Measurements from ENCODE around the gene HMG20A. TPM values are rescaled to one million over a fixed set of nuclear protein-coding genes. Genes with fewer than 3 reads are reported as not detected.
"Not testable (repeated sequence)": the region's sequence is repeated elsewhere in the genome, so short reads cannot be mapped to it uniquely, and the experiment has no call there.

Gene HMG20A
- total and polyA plus RNA-seq, 12 donors, result 14.0 to 57.2 (median 38.9) TPM

DNA sequence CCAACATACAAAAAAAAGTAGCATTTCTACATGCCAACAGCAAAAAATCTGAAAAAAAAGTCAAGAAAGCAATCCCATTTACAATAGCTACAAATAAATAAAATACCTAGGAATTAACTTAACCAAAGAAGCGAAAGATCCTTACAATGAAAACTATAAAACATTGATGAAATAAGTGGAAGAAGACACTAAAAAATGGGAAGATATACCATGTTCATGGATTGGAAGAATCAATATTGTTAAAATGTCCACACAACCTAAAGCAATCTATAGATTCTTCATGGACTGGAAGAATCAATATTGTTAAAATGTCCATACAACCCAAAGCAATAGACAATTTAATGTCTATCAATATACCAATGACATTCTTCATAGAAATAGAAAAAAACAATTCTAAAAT lies 21.8 kb upstream of the HMG20A start:
- WGBS, 4 donors, result 96 to 100% (median 98%) methylated on average over 1 of the region's 1 CpG
- TF ChIP-seq, protein P1, sequence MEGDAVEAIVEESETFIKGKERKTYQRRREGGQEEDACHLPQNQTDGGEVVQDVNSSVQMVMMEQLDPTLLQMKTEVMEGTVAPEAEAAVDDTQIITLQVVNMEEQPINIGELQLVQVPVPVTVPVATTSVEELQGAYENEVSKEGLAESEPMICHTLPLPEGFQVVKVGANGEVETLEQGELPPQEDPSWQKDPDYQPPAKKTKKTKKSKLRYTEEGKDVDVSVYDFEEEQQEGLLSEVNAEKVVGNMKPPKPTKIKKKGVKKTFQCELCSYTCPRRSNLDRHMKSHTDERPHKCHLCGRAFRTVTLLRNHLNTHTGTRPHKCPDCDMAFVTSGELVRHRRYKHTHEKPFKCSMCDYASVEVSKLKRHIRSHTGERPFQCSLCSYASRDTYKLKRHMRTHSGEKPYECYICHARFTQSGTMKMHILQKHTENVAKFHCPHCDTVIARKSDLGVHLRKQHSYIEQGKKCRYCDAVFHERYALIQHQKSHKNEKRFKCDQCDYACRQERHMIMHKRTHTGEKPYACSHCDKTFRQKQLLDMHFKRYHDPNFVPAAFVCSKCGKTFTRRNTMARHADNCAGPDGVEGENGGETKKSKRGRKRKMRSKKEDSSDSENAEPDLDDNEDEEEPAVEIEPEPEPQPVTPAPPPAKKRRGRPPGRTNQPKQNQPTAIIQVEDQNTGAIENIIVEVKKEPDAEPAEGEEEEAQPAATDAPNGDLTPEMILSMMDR (IDR thresholded peaks at IDR 0.05), result no peak
- TF ChIP-seq POLR2A (IDR thresholded peaks at IDR 0.05), result no peak
- H3K27me3 ChIP-seq, result no peaks in the 10 kb centered on the region
- no peaks in the 10 kb centered on the region for H3K36me3 ChIP-seq (replicated peaks in 1 of 2)
- H3K4me3 ChIP-seq, result no peak overlapping the region
- no peak for DNase-seq
- H3K4me1 ChIP-seq (replicated peaks in 1 of 2), result peaks cover 0 to 8% of the 10 kb centered on the region in 2 donors
- intact Hi-C loops (cut with DNase I), result no loop called here
- no peak overlapping the region for H3K27ac ChIP-seq
- peaks cover 0 to 35% (median 5%) of the 10 kb centered on the region in 3 donors for H3K9me3 ChIP-seq (replicated peaks in 1 of 3)

DNA sequence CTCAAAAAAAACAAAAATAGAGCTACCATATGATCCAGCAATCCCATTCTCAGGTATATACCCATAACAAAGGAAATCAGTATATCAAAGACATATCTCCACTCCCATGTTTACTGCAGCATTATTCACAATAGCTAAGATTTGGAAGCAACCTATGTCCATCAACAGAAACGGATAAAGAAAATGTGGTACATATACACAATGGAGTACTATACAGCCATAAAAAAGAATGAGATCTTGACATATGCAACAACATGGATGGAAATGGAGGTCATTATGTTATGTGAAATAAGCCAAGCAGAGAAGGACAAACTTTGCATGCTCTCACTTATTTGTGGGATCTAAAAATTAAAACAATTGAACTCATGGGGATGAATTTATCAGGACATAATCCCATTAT lies 20.4 kb upstream of the HMG20A start:
- WGBS, 4 donors, result 93 to 100% (median 96%) methylated on average over 1 of the region's 1 CpG
- DNase-seq, result no peak
- no peaks in the 10 kb centered on the region for H3K27me3 ChIP-seq
- peaks cover 0 to 32% (median 0%) of the 10 kb centered on the region in 3 donors for H3K9me3 ChIP-seq (replicated peaks in 1 of 3)
- H3K4me3 ChIP-seq, result no peak overlapping the region
- intact Hi-C loops (cut with DNase I), result no loop called here
- peaks cover 0 to 8% of the 10 kb centered on the region in 2 donors for H3K4me1 ChIP-seq (replicated peaks in 1 of 2)
- H3K27ac ChIP-seq, result no peak overlapping the region
- TF ChIP-seq, protein P1 (IDR thresholded peaks at IDR 0.05), result no peak
- no peak for TF ChIP-seq POLR2A (IDR thresholded peaks at IDR 0.05)
- no peaks in the 10 kb centered on the region for H3K36me3 ChIP-seq (replicated peaks in 1 of 2)

DNA sequence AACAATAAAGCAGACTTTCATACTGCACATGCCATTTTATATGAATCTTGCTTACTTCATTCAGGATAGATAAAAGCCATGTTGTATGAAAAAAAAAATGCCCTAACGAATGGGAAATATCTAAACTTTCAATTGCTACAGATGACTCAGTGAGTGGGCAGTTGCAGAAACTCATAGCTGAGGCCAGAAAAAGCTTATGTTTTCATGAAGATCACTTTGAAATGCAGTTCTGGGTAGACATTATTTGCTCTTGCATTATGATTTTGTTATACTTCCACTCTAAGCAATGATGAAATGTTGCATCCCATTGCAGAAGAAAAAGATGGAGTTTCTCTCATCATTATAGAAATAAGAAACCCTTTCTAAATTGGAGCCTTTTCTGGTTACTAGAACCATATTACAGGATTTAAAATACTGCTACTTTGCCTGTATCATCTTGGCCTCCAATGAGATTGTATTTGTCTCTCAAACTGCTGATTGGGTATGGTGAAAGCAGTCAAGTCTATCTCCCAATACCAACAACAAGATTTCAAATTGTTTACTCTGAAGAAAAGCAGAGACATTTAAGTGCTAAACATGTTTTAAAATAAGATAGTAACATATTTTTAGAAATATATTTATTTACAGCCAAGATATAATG lies 17.8 kb upstream of the HMG20A start:
- Histone ChIP-seq H3K4me3 (no peak overlapping the region), H3K9me3 (replicated peaks in 1 of 3) (peaks cover 0 to 29% (median 0%) of the 10 kb centered on the region in 3 donors), H3K4me1 (replicated peaks in 1 of 2) (peaks cover 0 to 8% of the 10 kb centered on the region in 2 donors), H3K27me3 (no peaks in the 10 kb centered on the region), H3K27ac (no peak overlapping the region), H3K36me3 (replicated peaks in 1 of 2) (no peaks in the 10 kb centered on the region)
- 17 to 29% (median 20%) methylated on average over 1 of the region's 1 CpG for WGBS, 4 donors
- TF ChIP-seq, protein P1 (IDR thresholded peaks at IDR 0.05), result no peak
- no peak for TF ChIP-seq POLR2A (IDR thresholded peaks at IDR 0.05)
- DNase-seq, result no peak
- intact Hi-C loops (cut with DNase I), result no loop called here

DNA sequence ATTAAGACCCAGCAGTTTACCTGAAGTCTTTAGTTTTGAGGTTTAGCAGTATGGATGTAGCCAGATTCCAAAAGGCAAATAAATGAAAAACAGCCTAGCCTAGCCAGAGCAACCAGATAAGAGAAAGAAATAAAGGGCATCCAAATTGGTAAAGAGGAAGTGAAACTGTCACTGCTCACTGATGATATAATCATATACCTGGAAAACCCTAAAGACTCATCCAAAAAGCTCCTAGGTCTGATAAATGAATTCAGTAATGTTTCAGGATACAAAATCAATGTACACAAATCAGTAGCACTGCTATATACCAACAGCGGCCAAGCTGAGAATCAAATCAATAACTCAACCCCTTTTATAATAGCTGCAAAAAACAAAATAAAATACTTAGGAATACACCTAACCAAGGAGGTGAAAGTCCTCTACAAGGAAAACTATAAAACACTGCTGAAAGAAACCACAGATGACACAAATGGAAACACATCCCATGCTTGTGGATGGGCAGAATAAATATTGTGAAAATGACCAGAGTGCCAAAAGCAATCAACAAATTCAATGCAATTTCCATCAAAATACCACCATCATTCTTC lies 14.4 kb upstream of the HMG20A start:
- H3K36me3 ChIP-seq (replicated peaks in 1 of 2); H3K27me3 ChIP-seq; DNase-seq; H3K27ac ChIP-seq; H3K9me3 ChIP-seq (replicated peaks in 1 of 3); intact Hi-C loops (cut with DNase I); H3K4me3 ChIP-seq: not testable (repeated sequence)
- WGBS, 4 donors, result 92 to 97% (median 94%) methylated on average over 1 of the region's 1 CpG
- peaks cover 4 to 12% of the 10 kb centered on the region in 2 donors for H3K4me1 ChIP-seq (replicated peaks in 1 of 2)

DNA sequence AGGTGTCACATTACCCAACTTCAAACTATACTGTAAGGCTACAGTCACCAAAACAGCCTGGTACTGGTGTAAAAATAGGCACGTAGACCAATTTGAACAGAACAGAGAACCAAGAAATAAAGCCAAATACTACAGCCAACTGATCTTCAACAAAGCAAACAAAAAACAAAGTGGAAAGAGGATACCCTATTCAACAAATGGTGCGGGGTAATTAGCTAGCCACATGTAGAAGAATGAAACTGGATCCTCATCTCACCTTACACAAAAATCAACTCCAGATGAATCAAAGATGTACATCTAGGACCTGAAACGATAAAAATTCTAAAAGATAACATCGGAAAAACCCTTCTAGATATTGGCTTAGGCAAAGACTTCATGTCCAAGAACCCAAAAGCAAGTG lies 13.8 kb upstream of the HMG20A start:
- no peak for TF ChIP-seq POLR2A (IDR thresholded peaks at IDR 0.05)
- TF ChIP-seq, protein P1 (IDR thresholded peaks at IDR 0.05), result no peak
- Histone ChIP-seq H3K4me3 (no peak overlapping the region), H3K27me3 (no peaks in the 10 kb centered on the region), H3K9me3 (replicated peaks in 1 of 3) (no peaks in the 10 kb centered on the region), H3K4me1 (replicated peaks in 1 of 2) (peaks cover 4 to 12% of the 10 kb centered on the region in 2 donors), H3K36me3 (replicated peaks in 1 of 2) (no peaks in the 10 kb centered on the region), H3K27ac (no peak overlapping the region)
- WGBS, 4 donors, result 96 to 98% (median 97%) methylated on average over 4 of the region's 4 CpGs
- DNase-seq, result no peak
- intact Hi-C loops (cut with DNase I), result no loop called here

Data from adrenal gland (tissue), 12 donors.